Measurements from ENCODE around the gene PRLH. TPM values are rescaled to one million over a fixed set of nuclear protein-coding genes. Genes with fewer than 3 reads are reported as not detected.

PRLH gene
- total RNA-seq, 1 experiment from 2014 or later = not detected

- ChIA-PET CTCF (no interaction called here), POLR2A (ENCODE audit: low non-redundant PET) (no interaction called here)
- DNase-seq (ENCODE audit: low spot score) = no peak
- Histone ChIP-seq H3K27ac (ENCODE audit: low read depth, low read length, poor library complexity, severe bottlenecking) (no peak overlapping the region), H3K27me3 (replicated peaks; ENCODE audit: insufficient read depth, low read depth, low read length, poor library complexity) (no peaks in the 10 kb centered on the region), H3K4me3 (ENCODE audit: low read depth, low read length, poor library complexity, severe bottlenecking) (no peak overlapping the region), H3K4me1 (ENCODE audit: insufficient read depth, low read length, poor library complexity, severe bottlenecking) (peaks cover 14% of the 10 kb centered on the region), H3K36me3 (ENCODE audit: insufficient read depth, low read length, poor library complexity, severe bottlenecking) (no peaks in the 10 kb centered on the region), H3K9me3 (ENCODE audit: low read depth, low read length, poor library complexity, severe bottlenecking) (no peaks in the 10 kb centered on the region)
- TF ChIP-seq, protein P1, sequence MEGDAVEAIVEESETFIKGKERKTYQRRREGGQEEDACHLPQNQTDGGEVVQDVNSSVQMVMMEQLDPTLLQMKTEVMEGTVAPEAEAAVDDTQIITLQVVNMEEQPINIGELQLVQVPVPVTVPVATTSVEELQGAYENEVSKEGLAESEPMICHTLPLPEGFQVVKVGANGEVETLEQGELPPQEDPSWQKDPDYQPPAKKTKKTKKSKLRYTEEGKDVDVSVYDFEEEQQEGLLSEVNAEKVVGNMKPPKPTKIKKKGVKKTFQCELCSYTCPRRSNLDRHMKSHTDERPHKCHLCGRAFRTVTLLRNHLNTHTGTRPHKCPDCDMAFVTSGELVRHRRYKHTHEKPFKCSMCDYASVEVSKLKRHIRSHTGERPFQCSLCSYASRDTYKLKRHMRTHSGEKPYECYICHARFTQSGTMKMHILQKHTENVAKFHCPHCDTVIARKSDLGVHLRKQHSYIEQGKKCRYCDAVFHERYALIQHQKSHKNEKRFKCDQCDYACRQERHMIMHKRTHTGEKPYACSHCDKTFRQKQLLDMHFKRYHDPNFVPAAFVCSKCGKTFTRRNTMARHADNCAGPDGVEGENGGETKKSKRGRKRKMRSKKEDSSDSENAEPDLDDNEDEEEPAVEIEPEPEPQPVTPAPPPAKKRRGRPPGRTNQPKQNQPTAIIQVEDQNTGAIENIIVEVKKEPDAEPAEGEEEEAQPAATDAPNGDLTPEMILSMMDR (conservative IDR thresholded peaks at IDR 0.05; ENCODE audit: low read depth, low read length) = no peak
- no peak for TF ChIP-seq EZH2 (IDR thresholded peaks at IDR 0.05; ENCODE audit: borderline replicate concordance, low read depth, low read length, poor library complexity, severe bottlenecking)
- intact Hi-C loops (cut with micrococcal nuclease; ENCODE audit: unreplicated experiment) = no loop called here
- BruUV-seq (replicated peaks) = no TSS peak
Observed at GRCh38 chr2:237592425-237592980, 26.1 kb downstream of the PRLH start.

DNA sequence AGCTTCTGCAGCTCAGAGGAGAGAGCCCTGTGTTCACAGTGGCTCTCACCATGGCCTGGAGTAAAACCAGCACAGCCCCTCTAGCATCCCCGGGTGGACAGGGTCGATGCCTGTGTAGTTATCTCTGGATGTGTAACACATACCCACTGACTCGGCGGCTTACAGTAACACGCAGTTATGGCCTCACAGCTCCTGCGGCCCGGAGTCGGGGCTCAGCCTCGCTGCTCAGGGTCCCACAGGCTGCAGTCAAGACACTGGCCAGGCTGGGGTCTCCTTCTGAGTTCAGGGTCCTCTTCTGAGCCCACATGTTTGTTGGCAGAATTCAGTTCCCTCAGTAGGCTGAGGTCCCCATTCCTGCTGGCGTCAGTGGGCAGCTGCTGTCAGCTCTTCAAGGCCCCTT is 26.7 kb downstream of the PRLH start:
- DNase-seq (ENCODE audit: low spot score) = no peak
- no peaks in the 10 kb centered on the region for H3K9me3 ChIP-seq (ENCODE audit: low read depth, low read length, poor library complexity, severe bottlenecking)
- no peak overlapping the region for H3K4me3 ChIP-seq (ENCODE audit: low read depth, low read length, poor library complexity, severe bottlenecking)
- CTCF ChIA-PET = no interaction called here
- TF ChIP-seq, protein P1 (conservative IDR thresholded peaks at IDR 0.05; ENCODE audit: low read depth, low read length) = no peak
- no peak for TF ChIP-seq EZH2 (IDR thresholded peaks at IDR 0.05; ENCODE audit: borderline replicate concordance, low read depth, low read length, poor library complexity, severe bottlenecking)
- no peaks in the 10 kb centered on the region for H3K36me3 ChIP-seq (ENCODE audit: insufficient read depth, low read length, poor library complexity, severe bottlenecking)
- POLR2A ChIA-PET (ENCODE audit: low non-redundant PET) = no interaction called here
- H3K27me3 ChIP-seq (replicated peaks; ENCODE audit: insufficient read depth, low read depth, low read length, poor library complexity) = no peaks in the 10 kb centered on the region
- no peak overlapping the region for H3K27ac ChIP-seq (ENCODE audit: low read depth, low read length, poor library complexity, severe bottlenecking)
- no TSS peak for BruUV-seq (replicated peaks)
- H3K4me1 ChIP-seq (ENCODE audit: insufficient read depth, low read length, poor library complexity, severe bottlenecking) = peaks cover 14% of the 10 kb centered on the region
- intact Hi-C loops (cut with micrococcal nuclease; ENCODE audit: unreplicated experiment) = no loop called here

- CTCF ChIA-PET = no interaction called here
- TF ChIP-seq, protein P1 (conservative IDR thresholded peaks at IDR 0.05; ENCODE audit: low read depth, low read length) = no peak
- TF ChIP-seq EZH2 (IDR thresholded peaks at IDR 0.05; ENCODE audit: borderline replicate concordance, low read depth, low read length, poor library complexity, severe bottlenecking) = no peak
- intact Hi-C loops (cut with micrococcal nuclease; ENCODE audit: unreplicated experiment) = no loop called here
- POLR2A ChIA-PET (ENCODE audit: low non-redundant PET) = interaction anchor here (0.5 kb wide), 1 partner anchor 196 kb away, joined by 4 read pairs; no protein-coding TSS in a partner anchor
- Histone ChIP-seq H3K4me3 (ENCODE audit: low read depth, low read length, poor library complexity, severe bottlenecking) (no peak overlapping the region), H3K27ac (ENCODE audit: low read depth, low read length, poor library complexity, severe bottlenecking) (no peak overlapping the region), H3K27me3 (replicated peaks; ENCODE audit: insufficient read depth, low read depth, low read length, poor library complexity) (no peaks in the 10 kb centered on the region), H3K36me3 (ENCODE audit: insufficient read depth, low read length, poor library complexity, severe bottlenecking) (no peaks in the 10 kb centered on the region), H3K9me3 (ENCODE audit: low read depth, low read length, poor library complexity, severe bottlenecking) (no peaks in the 10 kb centered on the region), H3K4me1 (ENCODE audit: insufficient read depth, low read length, poor library complexity, severe bottlenecking) (peaks cover 14% of the 10 kb centered on the region)
- DNase-seq (ENCODE audit: low spot score) = no peak
- no TSS peak for BruUV-seq (replicated peaks)
Observed at GRCh38 chr2:237593596-237594320, 27.4 kb downstream of the PRLH start.
